Spleen (tissue), 11 donors: Measurements from ENCODE around the gene PLPP3. TPM values are rescaled to one million over a fixed set of nuclear protein-coding genes. Genes with fewer than 3 reads are reported as not detected.

ENCODE experiments used
- DNase-seq: peaks from one replicate; pipeline ENCODE4 v3.0.0-alpha.2; 2020
- H3K27ac ChIP-seq, 8 donors: fragments of 200-600 bp; sonication (generic) in 7 of 8; 1 replicate in 4 of 8; 2 replicates in 4 of 8; pipeline versions ENCODE4 v1.5.0 to v1.8.0; 2016 to 2021; ENCODE audit warnings: inconsistent platforms in 4 of 8, mild to moderate bottlenecking in 4 of 8, moderate library complexity in 1 of 8
- H3K27me3 ChIP-seq, 7 donors: fragments of 200-600 bp; sonication (generic) in 6 of 7; replicated peaks in 1 of 7; 1 replicate in 4 of 7; 2 replicates in 3 of 7; pipeline versions ENCODE4 v1.5.0 to v1.8.0; 2016 to 2021; ENCODE audit warnings: inconsistent platforms in 3 of 7, mild to moderate bottlenecking in 1 of 7
- H3K36me3 ChIP-seq, 6 donors: fragments of 200-600 bp; sonication (generic) in 5 of 6; 1 replicate in 4 of 6; 2 replicates in 2 of 6; pipeline versions ENCODE4 v1.5.0 to v1.8.0; 2016 to 2021; ENCODE audit warnings: inconsistent platforms in 2 of 6
- H3K4me1 ChIP-seq, 6 donors: fragments of 200-600 bp; sonication (generic) in 5 of 6; 1 replicate in 3 of 6; 2 replicates in 3 of 6; pipeline versions ENCODE4 v1.5.0 to v1.8.0; 2016 to 2021; ENCODE audit warnings: inconsistent platforms in 3 of 6
- H3K4me3 ChIP-seq, 8 donors: fragments of 200-600 bp; sonication (generic) in 7 of 8; 1 replicate in 4 of 8; 2 replicates in 4 of 8; pipeline versions ENCODE4 v1.5.0 to v1.8.0; 2016 to 2021; ENCODE audit warnings: inconsistent platforms in 4 of 8, mild to moderate bottlenecking in 4 of 8, moderate library complexity in 2 of 8
- H3K9me3 ChIP-seq, 8 donors: fragments of 200-600 bp; sonication (generic) in 7 of 8; 1 replicate in 4 of 8; 2 replicates in 4 of 8; pipeline versions ENCODE4 v1.5.0 to v1.8.0; 2016 to 2021; ENCODE audit warnings: inconsistent platforms in 4 of 8
- POLR2A ChIP-seq, 3 donors: fragments of 450-650 bp; IDR thresholded peaks; one replicate each; pipeline ENCODE4 v1.5.1; 2017; ENCODE audit warnings: antibody characterized with exemption in 3 of 3, mild to moderate bottlenecking in 1 of 3
- POLR2AphosphoS5 ChIP-seq, 3 donors: sonication (generic); formaldehyde crosslinking; IDR thresholded peaks; one replicate each; pipeline ENCODE4 v1.5.1; 2017; ENCODE audit warnings: antibody characterized with exemption in 3 of 3
- WGBS, 5 donors: extraction: QIAGEN DNeasy Blood & Tissue Kit in 3 of 5; methylation state at CpG; one replicate each; pipeline versions ENCODE4 v1.1.5 to v1.1.7; 2013 to 2018; 5-methylcytosine and 5-hydroxymethylcytosine counted together
- intact Hi-C: fragments of 100-400 bp; cut with DNase I; formaldehyde crosslinking; loops from one replicate; pipeline ENCODE4 v1.15.0; 2023; ENCODE audit warnings: low total_unique reads
- polyA plus RNA-seq, 3 donors: library from polyadenylated mRNA; stranded (reverse); fragments of 200-250 nt; gene quantifications; one replicate each; pipeline ENCODE4 v1.2.1, GENCODE V29; 2013
- total RNA-seq, 7 donors: library from RNA; depleted of rRNA in 3 of 7; stranded (reverse); fragments of >200 nt in 3 of 7; fragmentation: NEBNext Ultra II Directional in 4 of 7; extraction: Animal tissue kit (Norgen Biotek cat#: 25700) in 4 of 7; gene quantifications; one replicate each; pipeline versions ENCODE4 v1.1.0 to v1.2.1, GENCODE V29; 2016 to 2021
- TF ChIP-seq, protein P1 (sequence below), 11 experiments: fragments of 200-600 bp in 7 of 11; fragments of 450-650 bp in 4 of 11; sonication (generic) in 4 of 11; IDR thresholded peaks in 8 of 11; conservative IDR thresholded peaks in 3 of 11; 1 replicate in 7 of 11; 2 replicates in 4 of 11; pipeline versions ENCODE4 v1.4.0 to v1.8.0; 2016 to 2021; ENCODE audit warnings: antibody characterized with exemption in 11 of 11, inconsistent platforms in 4 of 11, mild to moderate bottlenecking in 1 of 11
- donor health status: healthy with polysubstance abuse.
- donor health status: DM: no; HTN: no; CAD: no; lungs with moderate emphysema.
- donor health status: DM: no; HTN: no; CAD: no.
- donor health status: Bipolar disorder and iron deficiency.
- donor health status: healthy.
- donor health status: DM: no; HTN: no; CAD: no.
- donor health status: DM: yes; HTN: yes; CAD: no.

Gene PLPP3
- total and polyA plus RNA-seq, 10 donors, result 6.7 to 90.0 (median 55.1) TPM

DNA sequence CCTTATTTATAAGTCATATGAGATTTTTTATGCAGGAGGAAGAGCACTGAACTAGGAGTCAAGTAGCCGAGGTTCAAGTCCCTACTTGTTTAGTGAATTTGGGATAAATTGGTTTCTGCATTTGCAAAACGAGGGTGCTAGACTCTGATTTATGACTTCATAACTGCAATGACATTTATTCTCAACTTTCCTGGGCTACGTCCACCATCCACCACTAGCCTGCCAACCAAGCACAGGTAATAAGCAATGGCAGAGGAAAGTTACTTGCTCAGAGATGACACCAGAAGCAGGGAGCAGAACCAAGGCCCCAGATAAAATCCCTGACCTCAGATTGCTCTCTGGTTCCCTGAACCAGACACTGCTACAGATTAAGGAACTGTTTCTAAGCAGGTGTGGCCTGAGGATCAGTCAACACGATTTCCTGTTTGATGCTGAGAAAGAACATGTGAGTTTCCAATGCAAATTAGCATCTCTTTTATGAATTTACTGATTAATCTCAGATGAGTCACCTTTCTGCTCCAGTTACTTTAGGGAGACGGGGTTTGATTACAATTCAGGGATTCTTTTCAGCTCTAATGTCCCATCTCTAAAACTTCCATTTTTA lies 52.7 kb downstream of the PLPP3 start:
- H3K27ac ChIP-seq, result peak overlapping the region in 4 of 8 donors; percentile 41 to 69 (median 58)
- H3K4me3 ChIP-seq, result no peak overlapping the region
- peaks cover 34 to 82% (median 71%) of the 10 kb centered on the region in 6 donors for H3K4me1 ChIP-seq
- H3K9me3 ChIP-seq, result no peaks in the 10 kb centered on the region
- H3K27me3 ChIP-seq, result no peaks in the 10 kb centered on the region
- intact Hi-C loops, result loop anchor here (10.0 kb wide), 1 partner anchor 48 kb away; the partner anchor contains the start of gene PLPP3
- peak in 1 of 3 donors; percentile 63 for TF ChIP-seq POLR2AphosphoS5 (IDR thresholded peaks at IDR 0.05)
- TF ChIP-seq, protein P1, sequence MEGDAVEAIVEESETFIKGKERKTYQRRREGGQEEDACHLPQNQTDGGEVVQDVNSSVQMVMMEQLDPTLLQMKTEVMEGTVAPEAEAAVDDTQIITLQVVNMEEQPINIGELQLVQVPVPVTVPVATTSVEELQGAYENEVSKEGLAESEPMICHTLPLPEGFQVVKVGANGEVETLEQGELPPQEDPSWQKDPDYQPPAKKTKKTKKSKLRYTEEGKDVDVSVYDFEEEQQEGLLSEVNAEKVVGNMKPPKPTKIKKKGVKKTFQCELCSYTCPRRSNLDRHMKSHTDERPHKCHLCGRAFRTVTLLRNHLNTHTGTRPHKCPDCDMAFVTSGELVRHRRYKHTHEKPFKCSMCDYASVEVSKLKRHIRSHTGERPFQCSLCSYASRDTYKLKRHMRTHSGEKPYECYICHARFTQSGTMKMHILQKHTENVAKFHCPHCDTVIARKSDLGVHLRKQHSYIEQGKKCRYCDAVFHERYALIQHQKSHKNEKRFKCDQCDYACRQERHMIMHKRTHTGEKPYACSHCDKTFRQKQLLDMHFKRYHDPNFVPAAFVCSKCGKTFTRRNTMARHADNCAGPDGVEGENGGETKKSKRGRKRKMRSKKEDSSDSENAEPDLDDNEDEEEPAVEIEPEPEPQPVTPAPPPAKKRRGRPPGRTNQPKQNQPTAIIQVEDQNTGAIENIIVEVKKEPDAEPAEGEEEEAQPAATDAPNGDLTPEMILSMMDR (IDR thresholded peaks at IDR 0.05 in 8 of 11, conservative IDR thresholded peaks at IDR 0.05 in 3 of 11), result no peak
- no peak for TF ChIP-seq POLR2A (IDR thresholded peaks at IDR 0.05)
- 48 to 58% (median 54%) methylated on average over 5 of the region's 5 CpGs for WGBS, 5 donors
- no peak for DNase-seq
- peaks cover 0 to 47% (median 2%) of the 10 kb centered on the region in 6 donors for H3K36me3 ChIP-seq

GRCh38 chr1:56525489-56526041 lies 53.8 kb downstream of the PLPP3 start:
- Histone ChIP-seq H3K27ac (peak overlapping the region in 5 of 8 donors; percentile 41 to 69 (median 57)), H3K4me1 (peaks cover 34 to 87% (median 73%) of the 10 kb centered on the region in 6 donors), H3K27me3 (no peaks in the 10 kb centered on the region), H3K36me3 (peaks cover 0 to 49% (median 2%) of the 10 kb centered on the region in 6 donors), H3K9me3 (no peaks in the 10 kb centered on the region), H3K4me3 (no peak overlapping the region)
- WGBS, 5 donors, result 11 to 23% (median 15%) methylated on average over 4 of the region's 4 CpGs
- intact Hi-C loops, result loop anchor here (10.0 kb wide), 1 partner anchor 49 kb away; the partner anchor contains the start of gene PLPP3
- DNase-seq, result peak; percentile 86
- TF ChIP-seq POLR2A (IDR thresholded peaks at IDR 0.05) (no peak), POLR2AphosphoS5 (IDR thresholded peaks at IDR 0.05) (peak in 2 of 3 donors; percentile 39 to 86)
- TF ChIP-seq, protein P1 (IDR thresholded peaks at IDR 0.05 in 8 of 11, conservative IDR thresholded peaks at IDR 0.05 in 3 of 11), result no peak

GRCh38 chr1:56524263-56524662 lies 55.1 kb downstream of the PLPP3 start:
- peak overlapping the region in 2 of 8 donors; percentile 26 to 34 for H3K27ac ChIP-seq
- no peak for DNase-seq
- intact Hi-C loops, result loop anchor here (10.0 kb wide), 1 partner anchor 51 kb away; the partner anchor contains the start of gene PLPP3
- H3K4me1 ChIP-seq, result peaks cover 34 to 96% (median 75%) of the 10 kb centered on the region in 6 donors
- WGBS, 5 donors, result 75 to 87% (median 80%) methylated on average over 11 of the region's 11 CpGs
- H3K36me3 ChIP-seq, result peaks cover 0 to 55% (median 2%) of the 10 kb centered on the region in 6 donors
- no peak overlapping the region for H3K4me3 ChIP-seq
- H3K27me3 ChIP-seq, result no peaks in the 10 kb centered on the region
- TF ChIP-seq, protein P1 (IDR thresholded peaks at IDR 0.05 in 8 of 11, conservative IDR thresholded peaks at IDR 0.05 in 3 of 11), result no peak
- no peaks in the 10 kb centered on the region for H3K9me3 ChIP-seq

- TF ChIP-seq POLR2A (IDR thresholded peaks at IDR 0.05), result no peak
- TF ChIP-seq POLR2AphosphoS5 (IDR thresholded peaks at IDR 0.05), result peak in 2 of 3 donors; percentile 12 to 61
- no peak for DNase-seq
- intact Hi-C loops, result loop anchor here (10.0 kb wide), 1 partner anchor 52 kb away; the partner anchor contains the start of gene PLPP3
- no peak overlapping the region for H3K4me3 ChIP-seq
- peak overlapping the region in 3 of 8 donors; percentile 9 to 37 (median 32) for H3K27ac ChIP-seq
- H3K27me3 ChIP-seq, result no peaks in the 10 kb centered on the region
- 17 to 37% (median 23%) methylated on average over 5 of the region's 5 CpGs for WGBS, 5 donors
- H3K4me1 ChIP-seq, result peaks cover 34 to 87% (median 65%) of the 10 kb centered on the region in 6 donors
- peaks cover 0 to 69% (median 2%) of the 10 kb centered on the region in 6 donors for H3K36me3 ChIP-seq
- H3K9me3 ChIP-seq, result no peaks in the 10 kb centered on the region
Measured at GRCh38 chr1:56522680-56523079, 56.7 kb downstream of the PLPP3 start.
